Spleen (tissue), 11 donors: ENCODE results near the gene JAGN1. TPM values are rescaled to one million over a fixed set of nuclear protein-coding genes. Genes with fewer than 3 reads are reported as not detected.

ENCODE experiments used
- DNase-seq: peaks from one replicate; pipeline ENCODE4 v3.0.0-alpha.2; 2020
- H3K27ac ChIP-seq, 8 donors: fragments of 200-600 bp; sonication (generic) in 7 of 8; 1 replicate in 4 of 8; 2 replicates in 4 of 8; pipeline versions ENCODE4 v1.5.0 to v1.8.0; 2016 to 2021; ENCODE audit warnings: inconsistent platforms in 4 of 8, mild to moderate bottlenecking in 4 of 8, moderate library complexity in 1 of 8
- H3K27me3 ChIP-seq, 7 donors: fragments of 200-600 bp; sonication (generic) in 6 of 7; replicated peaks in 1 of 7; 1 replicate in 4 of 7; 2 replicates in 3 of 7; pipeline versions ENCODE4 v1.5.0 to v1.8.0; 2016 to 2021; ENCODE audit warnings: inconsistent platforms in 3 of 7, mild to moderate bottlenecking in 1 of 7
- H3K36me3 ChIP-seq, 6 donors: fragments of 200-600 bp; sonication (generic) in 5 of 6; 1 replicate in 4 of 6; 2 replicates in 2 of 6; pipeline versions ENCODE4 v1.5.0 to v1.8.0; 2016 to 2021; ENCODE audit warnings: inconsistent platforms in 2 of 6
- H3K4me1 ChIP-seq, 6 donors: fragments of 200-600 bp; sonication (generic) in 5 of 6; 1 replicate in 3 of 6; 2 replicates in 3 of 6; pipeline versions ENCODE4 v1.5.0 to v1.8.0; 2016 to 2021; ENCODE audit warnings: inconsistent platforms in 3 of 6
- H3K4me3 ChIP-seq, 8 donors: fragments of 200-600 bp; sonication (generic) in 7 of 8; 1 replicate in 4 of 8; 2 replicates in 4 of 8; pipeline versions ENCODE4 v1.5.0 to v1.8.0; 2016 to 2021; ENCODE audit warnings: inconsistent platforms in 4 of 8, mild to moderate bottlenecking in 4 of 8, moderate library complexity in 2 of 8
- H3K9me3 ChIP-seq, 8 donors: fragments of 200-600 bp; sonication (generic) in 7 of 8; 1 replicate in 4 of 8; 2 replicates in 4 of 8; pipeline versions ENCODE4 v1.5.0 to v1.8.0; 2016 to 2021; ENCODE audit warnings: inconsistent platforms in 4 of 8
- CTCF ChIP-seq, 11 experiments: fragments of 200-600 bp in 7 of 11; fragments of 450-650 bp in 4 of 11; sonication (generic) in 4 of 11; IDR thresholded peaks in 8 of 11; conservative IDR thresholded peaks in 3 of 11; 1 replicate in 7 of 11; 2 replicates in 4 of 11; pipeline versions ENCODE4 v1.4.0 to v1.8.0; 2016 to 2021; ENCODE audit warnings: antibody characterized with exemption in 11 of 11, inconsistent platforms in 4 of 11, mild to moderate bottlenecking in 1 of 11
- POLR2A ChIP-seq, 3 donors: fragments of 450-650 bp; IDR thresholded peaks; one replicate each; pipeline ENCODE4 v1.5.1; 2017; ENCODE audit warnings: antibody characterized with exemption in 3 of 3, mild to moderate bottlenecking in 1 of 3
- POLR2AphosphoS5 ChIP-seq, 3 donors: sonication (generic); formaldehyde crosslinking; IDR thresholded peaks; one replicate each; pipeline ENCODE4 v1.5.1; 2017; ENCODE audit warnings: antibody characterized with exemption in 3 of 3
- WGBS, 5 donors: extraction: QIAGEN DNeasy Blood & Tissue Kit in 3 of 5; methylation state at CpG; one replicate each; pipeline versions ENCODE4 v1.1.5 to v1.1.7; 2013 to 2018; 5-methylcytosine and 5-hydroxymethylcytosine counted together
- intact Hi-C: fragments of 100-400 bp; cut with DNase I; formaldehyde crosslinking; loops from one replicate; pipeline ENCODE4 v1.15.0; 2023; ENCODE audit warnings: low total_unique reads
- polyA plus RNA-seq, 3 donors: library from polyadenylated mRNA; stranded (reverse); fragments of 200-250 nt; gene quantifications; one replicate each; pipeline ENCODE4 v1.2.1, GENCODE V29; 2013
- total RNA-seq, 7 donors: library from RNA; depleted of rRNA in 3 of 7; stranded (reverse); fragments of >200 nt in 3 of 7; fragmentation: NEBNext Ultra II Directional in 4 of 7; extraction: Animal tissue kit (Norgen Biotek cat#: 25700) in 4 of 7; gene quantifications; one replicate each; pipeline versions ENCODE4 v1.1.0 to v1.2.1, GENCODE V29; 2016 to 2021
- donor health status: healthy with polysubstance abuse.
- donor health status: DM: no; HTN: no; CAD: no; lungs with moderate emphysema.
- donor health status: DM: no; HTN: no; CAD: no.
- donor health status: Bipolar disorder and iron deficiency.
- donor health status: healthy.
- donor health status: DM: no; HTN: no; CAD: no.
- donor health status: DM: yes; HTN: yes; CAD: no.

The JAGN1 gene
- total and polyA plus RNA-seq, 10 donors: 17.1 to 41.3 (median 25.9) TPM

- TF ChIP-seq CTCF (IDR thresholded peaks at IDR 0.05 in 8 of 11, conservative IDR thresholded peaks at IDR 0.05 in 3 of 11) (no peak), POLR2AphosphoS5 (IDR thresholded peaks at IDR 0.05) (no peak), POLR2A (IDR thresholded peaks at IDR 0.05) (no peak)
- H3K4me1 ChIP-seq: peaks cover 0 to 20% (median 16%) of the 10 kb centered on the region in 6 donors
- H3K4me3 ChIP-seq: no peak overlapping the region
- H3K27ac ChIP-seq: no peak overlapping the region
- peak; percentile 28 for DNase-seq
- WGBS, 5 donors: 84 to 94% (median 89%) methylated on average over 5 of the region's 5 CpGs
- H3K9me3 ChIP-seq: no peaks in the 10 kb centered on the region
- no peaks in the 10 kb centered on the region for H3K27me3 ChIP-seq
- H3K36me3 ChIP-seq: no peaks in the 10 kb centered on the region
- intact Hi-C loops: no loop called here
These were observed 16.1 kb downstream of the JAGN1 start for GRCh38 chr3:9906480-9906879.

GRCh38 chr3:9908286-9908685 lies 17.9 kb downstream of the JAGN1 start:
- H3K36me3 ChIP-seq: no peaks in the 10 kb centered on the region
- intact Hi-C loops: no loop called here
- DNase-seq: peak; percentile 34
- TF ChIP-seq POLR2AphosphoS5 (IDR thresholded peaks at IDR 0.05) (no peak), POLR2A (IDR thresholded peaks at IDR 0.05) (no peak), CTCF (IDR thresholded peaks at IDR 0.05 in 8 of 11, conservative IDR thresholded peaks at IDR 0.05 in 3 of 11) (no peak)
- peaks cover 0 to 13% (median 3%) of the 10 kb centered on the region in 6 donors for H3K4me1 ChIP-seq
- WGBS, 5 donors: 79 to 96% (median 87%) methylated on average over 3 of the region's 3 CpGs
- no peak overlapping the region for H3K4me3 ChIP-seq
- no peak overlapping the region for H3K27ac ChIP-seq
- H3K9me3 ChIP-seq: no peaks in the 10 kb centered on the region
- no peaks in the 10 kb centered on the region for H3K27me3 ChIP-seq

- no peak for DNase-seq
- no peak overlapping the region for H3K27ac ChIP-seq
- no peaks in the 10 kb centered on the region for H3K9me3 ChIP-seq
- peaks cover 0 to 4% (median 0%) of the 10 kb centered on the region in 7 donors for H3K27me3 ChIP-seq
- 77 to 84% (median 82%) methylated on average over 7 of the region's 7 CpGs for WGBS, 5 donors
- peaks cover 0 to 16% (median 3%) of the 10 kb centered on the region in 6 donors for H3K4me1 ChIP-seq
- no peak overlapping the region for H3K4me3 ChIP-seq
- intact Hi-C loops: no loop called here
- TF ChIP-seq POLR2A (IDR thresholded peaks at IDR 0.05) (no peak), POLR2AphosphoS5 (IDR thresholded peaks at IDR 0.05) (no peak), CTCF (IDR thresholded peaks at IDR 0.05 in 8 of 11, conservative IDR thresholded peaks at IDR 0.05 in 3 of 11) (no peak)
- H3K36me3 ChIP-seq: no peaks in the 10 kb centered on the region
These were observed 19.0 kb downstream of the JAGN1 start for GRCh38 chr3:9909221-9910013.

GRCh38 chr3:9911863-9912262 lies 21.5 kb downstream of the JAGN1 start:
- peak; percentile 21 for DNase-seq
- H3K9me3 ChIP-seq: no peaks in the 10 kb centered on the region
- TF ChIP-seq POLR2AphosphoS5 (IDR thresholded peaks at IDR 0.05): no peak
- TF ChIP-seq POLR2A (IDR thresholded peaks at IDR 0.05): no peak
- TF ChIP-seq CTCF (IDR thresholded peaks at IDR 0.05 in 8 of 11, conservative IDR thresholded peaks at IDR 0.05 in 3 of 11): no peak
- WGBS, 5 donors: 59 to 75% (median 67%) methylated on average over 8 of the region's 8 CpGs
- H3K27me3 ChIP-seq: peaks cover 0 to 22% (median 0%) of the 10 kb centered on the region in 7 donors
- no peak overlapping the region for H3K4me3 ChIP-seq
- no peak overlapping the region for H3K27ac ChIP-seq
- H3K36me3 ChIP-seq: no peaks in the 10 kb centered on the region
- intact Hi-C loops: no loop called here
- H3K4me1 ChIP-seq: peaks cover 10 to 41% (median 25%) of the 10 kb centered on the region in 6 donors
